ENCODE results near the gene KDF1.

GRCh38 chr1:26957306-26957705, 3.0 kb downstream of the KDF1 start:
- no peak for TF ChIP-seq CTCF (IDR thresholded peaks at IDR 0.05)
- no peak for TF ChIP-seq POLR2AphosphoS5 (IDR thresholded peaks at IDR 0.05)
- no peak for TF ChIP-seq POLR2A (IDR thresholded peaks at IDR 0.05)
